Left forelimb (tissue), 1 donor: ENCODE measurements around the gene TEX53.
A peak's percentile ranks its signal among the peaks of the same experiment; 100 is the strongest.

ENCODE experiments used
- DNase-seq: peaks from one replicate; pipeline ENCODE4 v3.0.0-alpha.2; 2018; ENCODE audit warnings: low spot score

TEX53 gene

GRCh38 chr9:114638404-114638803 is 19.2 kb downstream of the TEX53 start:
- DNase-seq: no peak

GRCh38 chr9:114634387-114634786 is 23.2 kb downstream of the TEX53 start:
- DNase-seq: no peak

- no peak for DNase-seq
Observed at GRCh38 chr9:114633438-114634089, 24.0 kb downstream of the TEX53 start.

DNA sequence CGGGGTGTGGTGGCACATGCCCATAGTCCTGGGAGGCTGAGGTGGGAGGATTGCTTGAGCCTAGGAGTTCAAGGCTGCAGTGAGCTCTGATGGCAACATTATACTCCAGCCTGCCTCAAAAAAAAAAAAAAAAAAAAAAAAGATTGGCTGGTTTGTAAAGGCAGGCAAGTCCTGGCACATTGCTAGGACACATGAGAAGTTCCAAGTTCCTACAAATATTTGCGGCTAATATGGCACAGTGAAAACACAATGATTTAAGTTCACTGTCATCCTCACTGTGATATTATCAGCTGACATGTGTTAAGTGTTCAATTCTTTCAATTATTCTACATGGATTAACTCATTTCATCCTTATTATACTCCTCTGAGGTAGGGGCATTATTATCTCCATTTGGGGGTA is 26.4 kb downstream of the TEX53 start:
- DNase-seq: no peak

- no peak for DNase-seq
Observed at GRCh38 chr9:114629563-114630090, 28.0 kb downstream of the TEX53 start.

- no peak for DNase-seq
Observed at GRCh38 chr9:114627553-114627952, 30.1 kb downstream of the TEX53 start.

GRCh38 chr9:114626415-114627020 is 31.1 kb downstream of the TEX53 start:
- DNase-seq: no peak

DNA sequence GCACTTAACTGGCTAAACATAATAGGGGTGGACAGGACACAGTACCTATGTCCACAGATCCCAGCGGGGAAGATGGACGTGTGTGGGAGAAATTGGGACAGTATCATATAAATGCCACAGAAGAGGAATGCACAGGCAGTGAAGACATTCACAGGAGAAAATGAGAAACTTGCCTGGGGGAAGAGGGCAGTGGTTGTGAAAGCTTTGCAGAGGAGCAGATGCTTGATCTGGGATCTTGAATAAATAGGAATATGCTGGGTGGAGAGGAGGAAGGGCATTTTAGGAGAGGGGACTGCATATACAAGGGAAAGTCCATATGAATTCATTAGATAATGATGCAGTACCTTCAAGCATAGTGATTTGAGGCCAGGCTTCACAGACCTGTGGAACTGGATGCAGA is 32.9 kb downstream of the TEX53 start:
- DNase-seq: no peak

DNA sequence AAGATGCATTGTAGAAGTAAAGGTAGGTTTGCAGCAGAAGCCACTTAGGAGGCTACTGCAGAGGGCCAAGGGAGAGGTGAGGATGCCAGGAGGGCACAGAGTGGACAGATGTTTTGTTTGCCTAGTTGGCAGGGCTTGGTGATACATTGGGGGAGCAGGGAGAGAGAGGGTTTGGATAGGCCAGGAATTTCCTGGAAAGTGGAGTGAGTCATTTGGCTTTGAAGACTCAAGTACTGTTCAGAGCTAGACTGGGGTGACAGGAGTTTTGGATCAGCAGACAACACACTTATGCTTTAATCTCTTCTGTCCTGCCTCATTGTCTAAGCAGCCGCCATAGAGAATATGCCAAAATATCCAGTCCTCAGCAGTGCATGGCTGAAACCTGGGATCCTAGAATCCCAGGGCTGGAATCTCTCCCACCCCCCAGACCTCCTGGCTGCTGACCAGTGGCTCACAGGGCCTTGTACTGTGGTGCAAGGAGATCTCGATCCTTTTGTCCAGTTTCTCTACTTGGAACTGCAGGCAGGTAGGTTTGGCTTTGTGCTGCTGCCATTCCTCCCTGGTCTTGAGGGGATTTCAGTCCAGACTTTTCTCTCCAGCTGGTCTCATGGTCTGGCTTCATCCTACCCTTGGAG is 35.5 kb downstream of the TEX53 start:
- DNase-seq: no peak

DNA sequence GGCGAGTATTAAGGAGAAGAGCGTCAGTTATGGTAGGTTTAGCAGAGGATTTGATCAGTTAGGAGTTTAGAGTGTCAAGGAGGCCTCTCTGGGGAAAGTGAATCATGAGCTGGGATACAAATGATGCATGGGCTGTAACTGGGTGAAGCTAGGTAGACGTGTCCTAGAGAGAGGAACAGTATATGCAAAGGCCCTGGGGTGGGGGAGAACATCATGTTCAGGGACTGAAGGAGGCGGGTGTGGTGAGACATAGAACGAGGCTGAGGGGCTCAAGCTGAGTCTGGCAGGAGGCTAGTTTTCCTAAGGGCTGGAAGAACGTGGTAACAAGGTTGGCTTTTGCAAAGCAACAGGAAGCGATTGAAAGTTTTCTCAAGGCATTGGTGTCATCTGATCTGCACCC is 36.0 kb downstream of the TEX53 start:
- DNase-seq: no peak

DNA sequence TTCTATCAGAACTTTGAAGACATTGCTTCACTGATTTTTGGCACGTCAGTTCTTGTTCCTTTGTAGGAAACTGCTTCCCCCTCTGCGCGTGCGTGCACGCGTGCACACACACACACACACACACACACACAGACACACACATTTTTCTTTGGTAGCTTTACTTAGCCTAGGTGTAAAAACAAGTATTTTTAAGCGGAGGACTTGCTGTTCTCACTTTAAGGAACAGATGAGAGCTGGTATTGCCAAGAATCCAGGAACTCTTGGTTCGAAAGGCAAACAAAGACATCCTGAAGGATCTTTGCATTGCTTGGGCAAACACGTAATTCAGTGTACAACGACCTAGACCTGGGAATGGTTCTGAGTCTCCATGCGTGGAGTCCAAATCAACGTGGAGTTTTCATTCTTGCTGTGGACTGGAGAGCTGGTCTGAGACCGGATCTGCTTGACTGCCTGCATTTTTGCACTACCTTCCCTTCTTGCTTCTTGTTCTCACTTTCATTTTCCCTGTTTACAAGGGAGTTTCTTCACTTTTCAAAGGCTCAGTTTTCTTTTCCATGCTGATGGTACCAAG is 38.3 kb downstream of the TEX53 start:
- no peak for DNase-seq

DNA sequence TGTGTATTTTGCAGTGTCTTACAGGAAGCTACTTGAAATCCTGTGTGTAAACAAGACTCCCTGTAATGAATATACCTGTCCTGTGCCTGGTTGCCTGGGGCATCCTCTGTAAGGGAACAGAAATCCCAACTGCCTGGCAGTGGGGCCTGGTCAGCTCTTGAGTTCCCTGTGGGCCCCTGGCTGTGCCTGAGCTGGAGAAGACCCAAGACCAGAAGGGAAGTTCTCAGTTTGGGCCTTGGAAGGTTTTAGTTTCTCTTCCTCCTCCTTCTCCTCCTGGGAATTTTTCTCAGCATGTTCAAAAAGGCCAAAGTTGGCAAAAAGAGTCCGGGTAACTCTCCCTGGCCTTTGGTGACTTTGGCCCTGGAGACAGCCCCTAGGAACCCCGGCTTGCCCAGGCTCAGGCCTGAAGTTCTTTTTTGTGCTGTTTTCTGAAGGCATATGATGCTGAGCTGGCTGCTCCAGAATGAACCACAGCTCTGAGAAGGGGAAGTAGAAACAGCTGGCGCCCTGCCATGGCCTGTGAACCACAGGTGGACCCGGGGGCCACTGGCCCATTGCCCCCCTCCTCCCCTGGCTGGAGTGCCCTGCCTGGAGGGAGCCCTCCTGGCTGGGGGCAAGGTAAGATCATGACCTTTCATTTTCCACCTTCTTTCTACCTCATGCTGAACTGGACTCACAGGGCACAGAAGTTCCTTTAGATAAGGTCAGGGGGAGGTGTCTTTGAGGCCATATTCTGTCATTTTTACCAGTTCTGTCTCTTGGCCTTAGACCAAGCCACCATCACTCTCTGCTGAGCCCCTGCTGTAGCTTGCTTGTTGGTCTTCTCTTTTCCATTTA is 40.7 kb downstream of the TEX53 start:
- no peak for DNase-seq

GRCh38 chr9:114614373-114614772 is 43.2 kb downstream of the TEX53 start:
- no peak for DNase-seq

GRCh38 chr9:114613919-114614318 is 43.7 kb downstream of the TEX53 start:
- no peak for DNase-seq

DNA sequence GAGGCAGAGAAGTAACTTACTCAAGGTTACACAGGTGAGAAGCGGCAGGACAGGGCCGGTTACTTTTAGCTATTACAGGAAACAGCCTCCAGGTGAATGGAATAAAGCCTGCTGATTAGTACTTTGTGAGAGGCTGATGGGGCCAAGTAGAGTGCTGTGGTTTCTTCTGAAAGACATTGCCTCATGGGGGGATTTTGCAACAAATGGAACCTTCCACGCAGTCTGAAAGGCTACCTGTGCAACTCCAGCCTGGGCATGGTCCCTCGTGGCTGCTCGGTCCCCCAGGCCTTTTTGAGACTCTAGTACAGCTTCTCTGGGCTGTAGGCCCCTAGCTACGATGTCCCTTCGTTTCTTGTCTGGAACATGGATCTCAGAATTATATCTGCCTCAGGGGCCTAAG is 44.5 kb downstream of the TEX53 start:
- no peak for DNase-seq

DNA sequence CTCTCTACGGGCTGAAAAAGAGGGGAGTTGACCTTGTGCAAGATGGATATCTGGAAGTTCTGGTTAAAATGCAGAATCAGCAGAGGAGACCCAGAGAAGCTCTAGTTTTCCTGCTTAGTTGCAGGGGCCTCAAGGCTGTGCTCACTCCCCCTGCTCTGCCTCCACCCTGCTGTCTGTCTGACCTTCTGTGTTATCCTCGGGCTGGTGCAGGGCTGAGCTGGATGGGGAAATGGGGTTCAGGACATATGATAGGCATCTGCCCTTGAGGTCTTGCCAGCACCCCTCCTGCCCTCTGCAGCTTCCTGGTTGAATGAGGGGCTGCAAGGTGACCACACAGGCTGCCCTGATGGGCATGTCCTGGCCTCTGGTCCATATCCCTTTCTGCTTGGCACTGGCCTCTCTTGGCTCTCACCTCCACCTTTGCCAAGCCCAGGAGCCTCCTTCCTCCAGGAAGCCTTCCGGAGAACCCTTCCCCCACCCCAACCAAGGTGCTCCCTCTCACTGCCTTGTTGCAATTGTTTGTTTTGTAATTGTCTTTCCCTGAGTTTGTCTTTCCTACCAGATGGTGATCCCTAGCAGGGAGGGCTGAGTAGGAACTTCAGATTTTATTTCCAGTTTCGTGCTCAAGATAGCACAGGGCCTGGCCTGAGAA is 45.2 kb downstream of the TEX53 start:
- no peak for DNase-seq

- peak; percentile 81 for DNase-seq
Observed at GRCh38 chr9:114611516-114612271, 45.9 kb downstream of the TEX53 start.

DNA sequence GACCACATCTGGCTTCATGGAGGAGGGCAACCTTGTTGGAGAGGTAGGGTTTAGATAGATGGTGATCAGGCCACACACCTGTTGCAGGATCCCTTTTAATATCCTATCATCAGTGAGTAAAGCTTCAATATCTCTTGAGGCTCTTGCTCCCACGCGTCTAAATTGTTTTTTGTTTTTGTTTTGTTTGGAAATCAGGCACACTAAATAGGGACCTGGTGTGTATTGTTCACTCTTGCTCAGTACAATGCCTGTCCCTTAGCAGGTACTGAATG is 49.1 kb downstream of the TEX53 start:
- no peak for DNase-seq

- no peak for DNase-seq
Observed at GRCh38 chr9:114607671-114608524, 49.7 kb downstream of the TEX53 start.

DNA sequence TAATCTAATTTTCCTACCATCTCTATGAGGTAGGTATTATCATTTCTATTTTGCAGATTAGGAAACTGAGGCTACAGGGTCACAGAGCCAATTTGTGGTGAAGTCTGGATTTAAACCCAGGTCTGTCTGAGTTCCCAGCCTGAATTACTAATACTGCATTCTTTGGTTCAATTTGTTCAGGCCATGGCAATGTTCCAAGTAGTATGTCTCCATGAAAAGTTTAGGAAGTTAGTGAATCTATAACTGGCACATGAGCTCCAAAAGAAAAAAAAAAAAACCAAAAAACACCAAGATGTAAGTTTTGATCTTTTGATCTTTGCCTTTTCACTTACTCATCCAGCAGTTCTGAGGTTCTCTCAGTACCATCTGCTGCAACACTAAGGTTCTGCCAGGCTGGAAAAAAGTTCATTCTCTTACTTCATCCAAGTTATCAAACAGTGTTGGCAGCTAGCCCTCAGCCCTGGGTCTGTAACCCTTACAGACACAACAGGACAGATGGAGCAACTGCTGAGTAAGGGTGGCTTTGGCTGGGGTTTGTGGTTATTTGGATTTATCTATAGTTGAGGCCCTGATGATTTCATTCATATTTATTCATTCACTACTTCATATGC is 50.9 kb downstream of the TEX53 start:
- no peak for DNase-seq
